Tibial artery (tissue), 4 donors: Measurements from ENCODE around the gene CXCL9.
"Not testable (repeated sequence)": the region's sequence is repeated elsewhere in the genome, so short reads cannot be mapped to it uniquely, and the experiment has no call there.

Experiments used
- DNase-seq, 2 donors: peaks; one replicate each; pipeline ENCODE4 v3.0.0-alpha.2; 2019
- H3K27ac ChIP-seq, 2 donors: fragments of 200-600 bp; sonication (generic) in 1 of 2; 1 replicate in 1 of 2; 2 replicates in 1 of 2; pipeline ENCODE4 v1.5.1; 2018 to 2019; ENCODE audit warnings: mild to moderate bottlenecking in 1 of 2
- H3K27me3 ChIP-seq, 2 donors: fragments of 200-600 bp; sonication (generic) in 1 of 2; one replicate each; pipeline versions ENCODE4 v1.5.1 to v1.6.0; 2016 to 2019
- H3K36me3 ChIP-seq, 3 donors: fragments of 200-600 bp; sonication (generic) in 2 of 3; one replicate each; pipeline ENCODE4 v1.5.1; 2016 to 2019; ENCODE audit warnings: mild to moderate bottlenecking in 2 of 3
- H3K4me1 ChIP-seq, 4 donors: fragments of 200-600 bp; sonication (generic) in 2 of 4; 1 replicate in 3 of 4; 2 replicates in 1 of 4; pipeline ENCODE4 v1.5.1; 2016 to 2019
- H3K4me3 ChIP-seq, 2 donors: fragments of 200-600 bp; sonication (generic) in 1 of 2; 1 replicate in 1 of 2; 2 replicates in 1 of 2; pipeline ENCODE4 v1.5.1; 2018 to 2019; ENCODE audit warnings: mild to moderate bottlenecking in 2 of 2
- H3K9me3 ChIP-seq, 3 donors: fragments of 200-600 bp; sonication (generic) in 1 of 3; one replicate each; pipeline ENCODE4 v1.5.1; 2016 to 2019
- intact Hi-C: fragments of 100-400 bp; cut with DNase I; formaldehyde crosslinking; loops from one replicate; pipeline ENCODE4 v1.15.0; 2023; ENCODE audit warnings: low total_unique reads
- TF ChIP-seq, protein P1 (sequence below), 2 experiments: fragments of 200-600 bp in 1 of 2; fragments of 450-650 bp in 1 of 2; IDR thresholded peaks; one replicate each; pipeline ENCODE4 v1.5.1; 2017 to 2019; ENCODE audit warnings: antibody characterized with exemption in 2 of 2, mild to moderate bottlenecking in 1 of 2, moderate library complexity in 1 of 2

Gene CXCL9

DNA sequence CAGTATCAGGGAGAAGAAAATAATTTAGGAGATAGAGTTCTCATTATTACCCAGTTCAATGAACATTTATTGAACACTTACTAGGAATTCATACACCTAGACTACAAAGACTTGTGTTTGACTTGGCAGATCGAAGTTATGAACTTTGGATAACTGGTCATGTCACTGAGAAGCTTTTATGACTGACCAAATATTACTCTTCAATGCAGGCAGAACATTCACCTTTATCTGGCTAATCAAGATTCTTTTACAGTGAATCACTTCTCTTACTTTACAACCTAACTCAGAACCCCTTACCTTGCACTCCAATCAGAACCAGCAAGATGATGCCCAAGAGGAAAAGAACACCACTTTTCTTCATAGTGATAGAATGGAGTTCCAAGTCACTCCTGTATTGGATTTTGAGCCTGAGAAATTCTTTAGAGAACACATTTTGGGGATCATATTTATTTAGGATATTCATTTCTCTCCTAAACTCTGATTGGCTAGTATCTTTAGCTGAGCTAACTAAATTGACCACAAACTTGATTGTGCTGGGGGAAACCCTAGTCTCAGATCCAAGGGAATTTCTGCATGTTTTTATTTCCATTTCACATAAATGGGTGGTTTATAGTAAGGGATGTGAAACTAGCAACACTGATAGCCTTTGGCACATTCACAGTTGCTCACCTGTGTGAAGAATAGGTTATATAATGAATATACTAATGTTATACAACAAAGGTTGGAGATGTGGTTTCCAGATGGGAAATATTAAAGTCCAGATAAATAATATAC, at the start of gene CXCL9:
TSS of gene CXCL9 (minus strand) at position 421 of the 774 bp plus-strand sequence. CDS start at position 361, 60 bp downstream.
- H3K27me3 ChIP-seq = no peaks in the 10 kb centered on the region
- DNase-seq = no peak
- intact Hi-C loops = no loop called here
- H3K36me3 ChIP-seq = no peaks in the 10 kb centered on the region
- peaks cover 0 to 8% (median 0%) of the 10 kb centered on the region in 4 donors for H3K4me1 ChIP-seq
- TF ChIP-seq, protein P1, sequence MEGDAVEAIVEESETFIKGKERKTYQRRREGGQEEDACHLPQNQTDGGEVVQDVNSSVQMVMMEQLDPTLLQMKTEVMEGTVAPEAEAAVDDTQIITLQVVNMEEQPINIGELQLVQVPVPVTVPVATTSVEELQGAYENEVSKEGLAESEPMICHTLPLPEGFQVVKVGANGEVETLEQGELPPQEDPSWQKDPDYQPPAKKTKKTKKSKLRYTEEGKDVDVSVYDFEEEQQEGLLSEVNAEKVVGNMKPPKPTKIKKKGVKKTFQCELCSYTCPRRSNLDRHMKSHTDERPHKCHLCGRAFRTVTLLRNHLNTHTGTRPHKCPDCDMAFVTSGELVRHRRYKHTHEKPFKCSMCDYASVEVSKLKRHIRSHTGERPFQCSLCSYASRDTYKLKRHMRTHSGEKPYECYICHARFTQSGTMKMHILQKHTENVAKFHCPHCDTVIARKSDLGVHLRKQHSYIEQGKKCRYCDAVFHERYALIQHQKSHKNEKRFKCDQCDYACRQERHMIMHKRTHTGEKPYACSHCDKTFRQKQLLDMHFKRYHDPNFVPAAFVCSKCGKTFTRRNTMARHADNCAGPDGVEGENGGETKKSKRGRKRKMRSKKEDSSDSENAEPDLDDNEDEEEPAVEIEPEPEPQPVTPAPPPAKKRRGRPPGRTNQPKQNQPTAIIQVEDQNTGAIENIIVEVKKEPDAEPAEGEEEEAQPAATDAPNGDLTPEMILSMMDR (IDR thresholded peaks at IDR 0.05) = no peak
- no peak within 1 kb of the TSS for H3K27ac ChIP-seq
- no peaks in the 10 kb centered on the region for H3K9me3 ChIP-seq
- H3K4me3 ChIP-seq = no peak within 1 kb of the TSS

DNA sequence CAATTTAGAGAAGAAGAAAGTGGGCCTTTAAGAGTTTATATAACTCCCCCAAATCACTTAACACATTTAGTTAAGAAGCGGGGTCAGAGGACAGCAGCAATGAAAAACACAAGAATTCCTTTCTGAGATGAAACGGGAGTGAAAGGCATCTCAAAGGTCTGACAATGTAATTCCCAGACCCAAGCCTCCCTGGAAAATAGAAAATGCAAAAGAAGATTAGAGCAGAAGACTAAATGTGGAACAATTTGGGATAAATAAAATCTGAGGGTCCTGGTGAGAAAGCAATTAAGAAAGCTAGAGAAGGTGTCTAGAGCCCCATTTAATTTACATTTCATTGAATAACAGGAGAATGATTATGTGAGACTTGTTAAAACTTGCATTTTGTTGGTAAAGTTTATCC, 48.1 kb upstream of the CXCL9 start:
- Histone ChIP-seq H3K4me3 (no peak overlapping the region), H3K4me1 (no peaks in the 10 kb centered on the region), H3K27ac (no peak overlapping the region), H3K9me3 (no peaks in the 10 kb centered on the region), H3K27me3 (peaks cover 0 to 17% of the 10 kb centered on the region in 2 donors), H3K36me3 (no peaks in the 10 kb centered on the region)
- TF ChIP-seq, protein P1 (IDR thresholded peaks at IDR 0.05) = no peak
- DNase-seq = no peak
- intact Hi-C loops = no loop called here

DNA sequence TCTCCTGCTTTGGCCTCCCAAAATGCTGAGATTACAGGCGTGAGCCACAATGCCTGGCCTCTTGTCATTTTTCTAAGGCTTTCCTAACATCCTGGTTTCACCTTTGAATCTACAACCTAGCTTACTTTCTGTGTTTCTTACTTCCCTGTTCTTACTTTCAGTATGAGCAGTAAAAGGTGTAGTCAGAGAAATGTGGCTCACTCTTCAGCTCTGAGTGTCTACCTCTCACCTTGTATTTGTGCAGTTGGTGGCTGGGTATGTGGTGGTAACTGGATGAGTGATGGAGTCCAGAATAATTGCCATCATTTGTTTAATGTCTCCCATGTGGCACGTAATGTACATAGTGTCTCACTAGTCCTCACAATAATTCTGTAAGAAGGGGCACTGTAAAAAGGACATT, 47.7 kb upstream of the CXCL9 start:
- Histone ChIP-seq H3K36me3 (no peaks in the 10 kb centered on the region), H3K27me3 (peaks cover 0 to 17% of the 10 kb centered on the region in 2 donors), H3K27ac (no peak overlapping the region), H3K4me3 (no peak overlapping the region), H3K4me1 (no peaks in the 10 kb centered on the region), H3K9me3 (no peaks in the 10 kb centered on the region)
- intact Hi-C loops = no loop called here
- TF ChIP-seq, protein P1 (IDR thresholded peaks at IDR 0.05) = no peak
- no peak for DNase-seq

DNA sequence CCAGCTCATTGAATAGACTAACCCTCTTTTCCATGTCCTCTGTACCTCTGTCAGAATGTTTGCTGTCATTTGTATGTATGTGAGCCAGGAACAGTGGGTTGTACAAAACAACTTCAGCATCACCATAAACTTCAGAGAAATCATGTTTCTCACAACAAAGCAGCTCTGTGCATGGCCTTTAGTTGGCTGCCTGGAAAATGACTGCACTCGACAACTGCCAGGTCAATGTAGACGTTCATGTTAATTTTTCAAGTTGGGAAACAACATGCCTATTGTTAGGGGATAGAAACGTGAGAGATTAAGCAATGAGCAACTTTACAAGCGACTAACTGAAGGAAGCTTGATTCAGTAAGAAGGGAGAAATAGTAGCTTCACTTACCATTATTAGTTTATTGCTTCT, 46.4 kb upstream of the CXCL9 start:
- intact Hi-C loops = no loop called here
- Histone ChIP-seq H3K27ac (no peak overlapping the region), H3K4me1 (no peaks in the 10 kb centered on the region), H3K9me3 (no peaks in the 10 kb centered on the region), H3K27me3 (peaks cover 0 to 17% of the 10 kb centered on the region in 2 donors), H3K4me3 (no peak overlapping the region), H3K36me3 (no peaks in the 10 kb centered on the region)
- TF ChIP-seq, protein P1 (IDR thresholded peaks at IDR 0.05) = no peak
- no peak for DNase-seq

DNA sequence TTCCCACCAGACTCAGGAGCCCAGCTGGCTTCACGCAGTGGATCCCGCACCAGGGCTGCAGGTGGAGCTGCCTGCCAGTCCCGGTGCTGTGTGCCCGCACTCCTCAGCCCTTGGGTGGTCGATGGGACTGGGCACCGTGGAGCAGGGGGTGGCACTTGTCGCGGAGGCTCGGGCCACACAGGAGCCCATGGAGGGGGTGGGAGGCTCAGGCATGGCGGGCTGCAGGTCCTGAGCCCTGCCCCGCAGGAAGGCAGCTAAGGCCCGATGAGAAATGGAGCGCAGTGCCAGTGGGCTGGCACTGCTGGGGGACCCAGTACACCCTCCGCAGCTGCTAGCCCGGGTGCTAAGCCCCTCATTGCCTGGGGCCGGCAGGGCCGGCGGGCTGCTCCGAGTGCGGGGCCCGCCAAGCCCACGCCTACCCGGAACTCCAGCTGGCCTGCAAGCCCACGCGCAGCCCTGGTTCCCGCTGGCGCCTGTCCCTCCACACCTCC, 43.3 kb upstream of the CXCL9 start:
- H3K27me3 ChIP-seq, H3K4me3 ChIP-seq, H3K36me3 ChIP-seq, intact Hi-C loops, H3K27ac ChIP-seq, DNase-seq, H3K9me3 ChIP-seq, H3K4me1 ChIP-seq: not testable (repeated sequence)

DNA sequence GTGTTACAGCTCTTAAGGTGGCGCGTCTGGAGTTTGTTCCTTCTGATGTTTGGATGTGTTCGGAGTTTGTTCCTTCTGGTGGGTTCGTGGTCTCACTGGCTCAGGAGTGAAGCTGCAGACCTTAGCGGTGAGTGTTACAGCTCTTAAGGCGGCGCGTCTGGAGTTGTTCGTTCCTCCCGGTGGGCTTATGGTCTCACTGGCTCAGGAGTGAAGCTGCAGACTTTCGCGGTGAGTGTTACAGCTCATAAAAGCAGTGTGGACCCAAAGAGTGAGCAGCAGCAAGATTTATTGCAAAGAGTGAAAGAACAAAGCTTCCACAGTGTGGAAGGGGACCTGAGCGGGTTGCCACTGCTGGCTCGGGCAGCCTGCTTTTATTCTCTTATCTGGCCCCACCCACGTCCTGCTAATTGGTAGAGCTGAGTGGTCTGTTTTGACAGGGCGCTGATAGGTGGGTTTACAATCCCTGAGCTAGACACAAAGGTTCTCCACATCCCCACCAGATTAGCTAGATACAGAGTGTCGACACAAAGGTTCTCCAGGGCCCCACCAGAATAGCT, 42.6 kb upstream of the CXCL9 start:
- H3K27me3 ChIP-seq, H3K4me3 ChIP-seq, H3K36me3 ChIP-seq, H3K4me1 ChIP-seq, H3K27ac ChIP-seq, intact Hi-C loops, DNase-seq, H3K9me3 ChIP-seq: not testable (repeated sequence)

DNA sequence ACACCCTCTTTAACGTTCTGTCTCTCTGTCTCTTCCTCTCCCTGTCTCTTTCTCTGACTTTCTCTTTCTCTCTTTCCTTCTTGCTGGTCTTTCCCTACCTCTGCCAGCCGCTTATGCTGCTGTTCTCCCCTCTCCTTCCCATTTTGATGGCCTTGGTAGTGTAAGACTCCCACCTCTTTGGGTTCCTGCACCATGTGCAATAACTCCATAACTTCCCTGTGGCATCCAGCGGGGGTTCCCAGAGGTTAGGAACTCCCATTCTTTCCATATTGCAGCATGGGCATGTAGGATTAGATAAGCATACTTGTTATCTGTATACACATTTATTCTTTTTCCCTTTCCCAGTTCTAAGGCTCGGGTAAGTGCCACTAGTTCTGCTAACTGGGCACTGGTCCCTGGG, 37.4 kb upstream of the CXCL9 start:
- intact Hi-C loops, H3K27me3 ChIP-seq, H3K27ac ChIP-seq, H3K4me3 ChIP-seq, H3K9me3 ChIP-seq, H3K36me3 ChIP-seq, H3K4me1 ChIP-seq, DNase-seq: not testable (repeated sequence)

DNA sequence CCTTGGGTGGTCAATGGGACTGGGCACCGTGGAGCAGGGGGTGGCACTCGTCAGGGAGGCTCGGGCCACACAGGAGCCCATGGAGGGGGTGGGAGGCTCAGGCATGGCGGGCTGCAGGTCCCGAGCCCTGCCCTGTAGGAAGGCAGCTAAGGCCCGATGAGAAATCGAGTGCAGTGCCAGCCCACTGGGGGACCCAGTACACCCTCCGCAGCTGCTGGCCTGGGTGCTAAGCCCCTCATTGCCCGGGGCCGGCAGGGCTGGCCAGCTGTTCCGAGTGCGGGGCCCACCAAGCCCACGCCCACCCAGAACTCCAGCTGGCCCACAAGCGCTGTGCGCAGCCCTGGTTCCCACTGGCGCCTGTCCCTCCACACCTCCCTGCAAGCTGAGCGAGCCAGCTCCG, 36.0 kb upstream of the CXCL9 start:
- DNase-seq, H3K4me3 ChIP-seq, H3K27me3 ChIP-seq, H3K36me3 ChIP-seq, H3K27ac ChIP-seq, H3K4me1 ChIP-seq, intact Hi-C loops, H3K9me3 ChIP-seq: not testable (repeated sequence)

DNA sequence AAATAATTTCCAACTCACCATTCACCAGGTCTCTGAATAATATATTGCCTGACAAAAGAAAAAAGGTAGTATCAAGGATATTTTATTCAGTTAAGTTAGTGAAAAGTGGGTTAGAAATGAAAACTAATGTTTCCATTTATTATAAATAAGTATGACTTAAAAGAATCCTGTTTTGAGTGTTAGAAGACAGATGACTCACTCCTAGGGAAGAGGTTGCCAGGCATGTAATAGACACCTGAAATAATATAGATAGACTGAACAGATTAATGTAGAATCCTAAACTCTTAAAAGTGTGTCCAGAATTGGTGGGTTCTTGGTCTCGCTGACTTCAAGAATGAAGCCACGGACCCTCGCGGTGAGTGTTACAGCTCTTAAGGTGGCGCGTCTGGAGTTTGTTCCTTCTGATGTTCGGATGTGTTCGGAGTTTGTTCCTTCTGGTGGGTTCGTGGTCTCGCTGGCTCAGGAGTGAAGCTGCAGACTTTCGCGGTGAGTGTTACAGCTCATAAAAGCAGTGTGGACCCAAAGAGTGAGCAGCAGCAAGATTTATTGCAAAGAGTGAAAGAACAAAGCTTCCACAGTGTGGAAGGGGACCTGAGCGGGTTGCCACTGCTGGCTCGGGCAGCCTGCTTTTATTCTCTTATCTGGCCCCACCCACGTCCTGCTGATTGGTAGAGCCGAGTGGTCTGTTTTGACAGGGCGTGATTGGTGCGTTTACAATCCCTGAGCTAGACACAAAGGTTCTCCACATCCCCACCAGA, 35.1 kb upstream of the CXCL9 start:
- H3K4me3 ChIP-seq, intact Hi-C loops: not testable (repeated sequence)

More for the DNA sequence above, 35.1 kb upstream of the CXCL9 start:
- not testable (repeated sequence) for H3K9me3 ChIP-seq, H3K36me3 ChIP-seq, H3K4me1 ChIP-seq, H3K27ac ChIP-seq, H3K27me3 ChIP-seq, DNase-seq
